Left lung (tissue), 10 donors: Measurements from ENCODE around the gene OOEP. TPM values are rescaled to one million over a fixed set of nuclear protein-coding genes. Genes with fewer than 3 reads are reported as not detected.

Source experiments
- ATAC-seq: fragments of 200-7000 bp; cut with Tn5 transposase; one replicate; pipeline ENCODE4 v1.9.1; 2020; ENCODE audit warnings: moderate library complexity
- DNase-seq, 4 donors: peaks; one replicate each; pipeline ENCODE4 v3.0.0-alpha.2; 2013 to 2020
- H3K27ac ChIP-seq, 2 donors: fragments of 200-600 bp; sonication (generic) in 1 of 2; one replicate each; pipeline versions ENCODE4 v1.5.0 to v1.8.0; 2020 to 2021
- H3K27me3 ChIP-seq, 2 donors: fragments of 200-600 bp; sonication (generic) in 1 of 2; one replicate each; pipeline versions ENCODE4 v1.5.0 to v1.8.0; 2020 to 2021
- H3K36me3 ChIP-seq, 2 donors: fragments of 200-600 bp; sonication (generic) in 1 of 2; one replicate each; pipeline versions ENCODE4 v1.5.0 to v1.8.0; 2020 to 2021
- H3K4me1 ChIP-seq, 2 donors: fragments of 200-600 bp; one replicate each; pipeline ENCODE4 v1.8.0; 2021
- H3K4me3 ChIP-seq, 2 donors: fragments of 200-600 bp; sonication (generic) in 1 of 2; one replicate each; pipeline versions ENCODE4 v1.5.0 to v1.8.0; 2020 to 2021; ENCODE audit warnings: mild to moderate bottlenecking in 1 of 2
- H3K9me3 ChIP-seq, 2 donors: fragments of 200-600 bp; sonication (generic) in 1 of 2; one replicate each; pipeline versions ENCODE4 v1.5.0 to v1.8.0; 2020 to 2021
- intact Hi-C, 2 donors: fragments of 100-400 bp; cut with DNase I; formaldehyde crosslinking; loops; one replicate each; pipeline versions ENCODE4 v1.11.2 to v1.14.2; 2022
- polyA plus RNA-seq, 6 donors: library from polyadenylated mRNA; unstranded; fragments of 120-200 nt; gene quantifications; one replicate each; pipeline ENCODE4 v1.2.1, GENCODE V29; 2013; ENCODE audit not compliant: insufficient read length in 6 of 6
- total RNA-seq, 2 donors: library from RNA; stranded (reverse); fragmentation: NEBNext Ultra II Directional; extraction: Animal tissue kit (Norgen Biotek cat#: 25700); gene quantifications; one replicate each; pipeline ENCODE4 v1.2.1, GENCODE V29; 2021
- TF ChIP-seq, protein P1 (sequence below), 2 donors: fragments of 200-600 bp; sonication (generic) in 1 of 2; IDR thresholded peaks; one replicate each; pipeline versions ENCODE4 v1.5.0 to v1.8.0; 2021; ENCODE audit warnings: antibody characterized with exemption in 2 of 2
- donor health status: DM: no; HTN: yes; CAD: no.
- donor health status: DM: no; HTN: no; CAD: no.

Gene OOEP
- total and polyA plus RNA-seq, 8 donors: 0.21 to 0.71 (median 0.31) TPM; not detected in 2

DNA sequence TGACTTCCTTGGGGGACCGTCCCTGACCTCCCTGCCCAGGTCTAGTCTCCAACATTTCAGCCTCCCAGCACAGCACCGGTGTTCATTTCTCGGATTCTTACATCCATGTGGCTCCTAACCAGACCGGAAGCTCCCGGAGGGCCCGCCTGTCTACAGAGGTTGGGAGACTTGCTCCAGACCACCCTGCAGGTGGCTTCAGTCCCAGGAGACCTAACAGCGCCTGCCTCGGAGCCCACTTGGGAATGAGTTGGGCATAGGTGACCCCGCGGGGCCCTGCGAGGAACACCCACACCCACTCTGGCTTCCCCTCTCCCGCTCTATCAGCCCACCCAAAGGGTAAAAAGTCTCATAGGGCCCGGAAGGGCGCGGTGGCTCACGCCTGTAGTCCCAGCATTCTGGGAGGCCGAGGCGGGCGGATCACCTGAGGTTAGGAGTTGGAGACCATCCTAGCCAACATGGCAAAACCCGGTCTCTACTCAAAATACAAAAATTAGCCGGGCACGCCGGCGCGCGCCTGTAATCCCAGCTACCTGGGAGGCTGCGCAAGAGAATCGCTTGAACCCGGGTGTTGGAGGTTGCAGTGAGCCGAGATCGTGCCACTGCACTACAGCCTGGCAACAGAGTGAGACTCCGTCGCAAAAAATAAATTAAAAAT is 21.0 kb downstream of the OOEP start:
- no peaks in the 10 kb centered on the region for H3K36me3 ChIP-seq
- intact Hi-C loops: no loop called here
- H3K27ac ChIP-seq: no peak overlapping the region
- H3K27me3 ChIP-seq: peaks cover 24 to 49% of the 10 kb centered on the region in 2 donors
- H3K4me3 ChIP-seq: no peak overlapping the region
- TF ChIP-seq, protein P1, sequence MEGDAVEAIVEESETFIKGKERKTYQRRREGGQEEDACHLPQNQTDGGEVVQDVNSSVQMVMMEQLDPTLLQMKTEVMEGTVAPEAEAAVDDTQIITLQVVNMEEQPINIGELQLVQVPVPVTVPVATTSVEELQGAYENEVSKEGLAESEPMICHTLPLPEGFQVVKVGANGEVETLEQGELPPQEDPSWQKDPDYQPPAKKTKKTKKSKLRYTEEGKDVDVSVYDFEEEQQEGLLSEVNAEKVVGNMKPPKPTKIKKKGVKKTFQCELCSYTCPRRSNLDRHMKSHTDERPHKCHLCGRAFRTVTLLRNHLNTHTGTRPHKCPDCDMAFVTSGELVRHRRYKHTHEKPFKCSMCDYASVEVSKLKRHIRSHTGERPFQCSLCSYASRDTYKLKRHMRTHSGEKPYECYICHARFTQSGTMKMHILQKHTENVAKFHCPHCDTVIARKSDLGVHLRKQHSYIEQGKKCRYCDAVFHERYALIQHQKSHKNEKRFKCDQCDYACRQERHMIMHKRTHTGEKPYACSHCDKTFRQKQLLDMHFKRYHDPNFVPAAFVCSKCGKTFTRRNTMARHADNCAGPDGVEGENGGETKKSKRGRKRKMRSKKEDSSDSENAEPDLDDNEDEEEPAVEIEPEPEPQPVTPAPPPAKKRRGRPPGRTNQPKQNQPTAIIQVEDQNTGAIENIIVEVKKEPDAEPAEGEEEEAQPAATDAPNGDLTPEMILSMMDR (IDR thresholded peaks at IDR 0.05): no peak
- peaks cover 0 to under 1% of the 10 kb centered on the region in 2 donors for H3K9me3 ChIP-seq
- DNase-seq (no peak), ATAC-seq (no peak)
- no peaks in the 10 kb centered on the region for H3K4me1 ChIP-seq

DNA sequence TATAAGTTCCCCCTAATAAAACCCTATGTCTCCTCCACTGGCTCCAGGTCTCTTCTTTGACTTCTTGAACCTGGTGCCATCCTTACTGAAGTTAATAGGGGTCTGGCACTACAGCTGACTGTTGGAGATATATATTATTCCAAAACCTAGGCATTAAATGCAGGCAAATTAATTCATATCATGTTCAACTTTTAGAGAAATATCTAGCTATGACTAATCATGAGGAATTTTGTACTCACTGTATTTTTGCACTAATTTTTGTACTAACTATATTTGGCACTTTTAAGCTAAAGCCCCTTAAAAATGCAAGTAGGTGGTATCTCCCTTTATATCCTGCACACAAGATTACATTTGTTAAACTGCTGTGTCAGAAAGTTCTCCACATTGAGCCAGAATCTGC is 26.5 kb downstream of the OOEP start:
- Histone ChIP-seq H3K4me3 (no peak overlapping the region), H3K27me3 (peaks cover 3 to 11% of the 10 kb centered on the region in 2 donors), H3K36me3 (no peaks in the 10 kb centered on the region), H3K9me3 (no peaks in the 10 kb centered on the region), H3K4me1 (no peaks in the 10 kb centered on the region), H3K27ac (no peak overlapping the region)
- intact Hi-C loops: no loop called here
- TF ChIP-seq, protein P1 (IDR thresholded peaks at IDR 0.05): no peak
- DNase-seq: no peak
- no peak for ATAC-seq

DNA sequence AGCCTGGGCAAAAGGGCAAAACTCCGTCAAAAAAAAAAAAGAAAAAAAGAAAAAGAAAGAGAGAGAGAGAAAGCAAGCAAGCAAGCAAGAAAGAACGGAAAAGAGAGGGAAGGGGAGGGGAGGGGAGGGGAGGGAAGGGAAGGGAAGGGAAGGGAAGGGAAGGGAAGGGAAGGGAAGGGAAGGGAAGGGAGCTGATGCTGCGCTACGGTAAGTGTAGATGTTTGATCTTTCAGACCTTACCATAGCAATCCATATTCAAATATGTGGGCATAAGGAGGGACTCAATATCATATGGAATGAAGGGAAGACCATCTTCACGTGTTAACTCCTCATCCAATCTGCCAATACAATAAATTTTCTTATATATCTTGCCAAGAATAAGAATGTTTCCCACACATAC is 27.5 kb downstream of the OOEP start:
- Histone ChIP-seq H3K4me3 (no peak overlapping the region), H3K9me3 (no peaks in the 10 kb centered on the region), H3K27ac (no peak overlapping the region), H3K27me3 (peaks cover 0 to 1% of the 10 kb centered on the region in 2 donors), H3K36me3 (no peaks in the 10 kb centered on the region), H3K4me1 (no peaks in the 10 kb centered on the region)
- ATAC-seq: no peak
- no peak for DNase-seq
- intact Hi-C loops: no loop called here
- TF ChIP-seq, protein P1 (IDR thresholded peaks at IDR 0.05): no peak

DNA sequence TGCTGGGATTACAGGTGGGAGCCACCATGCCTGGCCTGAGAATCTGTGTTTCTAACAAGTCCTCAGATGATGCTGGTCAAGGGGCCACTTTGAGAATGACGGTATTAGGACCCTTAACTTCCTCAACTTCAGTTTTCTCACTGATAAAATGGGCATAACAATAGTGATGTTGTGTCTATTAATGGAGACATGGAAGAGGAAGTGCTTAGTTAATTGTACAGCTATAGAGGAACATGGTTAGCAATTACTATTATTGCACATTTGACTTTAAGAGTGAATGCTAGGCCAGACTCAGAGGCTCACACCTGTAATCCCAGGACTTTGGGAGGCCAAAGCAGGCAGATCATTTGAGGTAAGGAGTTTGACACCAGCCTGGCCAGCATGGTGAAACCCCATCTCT is 28.4 kb downstream of the OOEP start:
- Histone ChIP-seq H3K27ac (no peak overlapping the region), H3K36me3 (no peaks in the 10 kb centered on the region), H3K27me3 (no peaks in the 10 kb centered on the region), H3K4me3 (no peak overlapping the region), H3K4me1 (no peaks in the 10 kb centered on the region), H3K9me3 (no peaks in the 10 kb centered on the region)
- DNase-seq (no peak), ATAC-seq (no peak)
- intact Hi-C loops: no loop called here
- TF ChIP-seq, protein P1 (IDR thresholded peaks at IDR 0.05): no peak

DNA sequence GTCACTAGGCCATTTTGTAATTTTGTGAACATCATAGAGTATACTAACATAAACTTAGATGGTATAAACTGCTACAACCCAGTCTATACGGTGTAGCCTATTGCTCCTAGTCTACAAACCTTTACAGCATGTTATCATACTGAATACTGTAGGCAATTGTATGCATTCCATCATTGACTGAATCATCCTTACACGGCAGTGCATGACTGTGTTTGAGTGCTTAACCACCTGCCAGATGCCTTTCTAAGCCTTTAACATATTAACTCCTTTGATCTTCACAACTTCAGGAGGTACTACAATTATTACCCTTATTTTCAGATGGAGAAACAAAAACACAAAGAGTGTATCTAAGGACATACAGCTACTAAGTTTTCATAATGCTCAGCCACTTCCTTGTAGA is 29.6 kb downstream of the OOEP start:
- TF ChIP-seq, protein P1 (IDR thresholded peaks at IDR 0.05): no peak
- H3K36me3 ChIP-seq: no peaks in the 10 kb centered on the region
- DNase-seq (no peak), ATAC-seq (no peak)
- no peak overlapping the region for H3K27ac ChIP-seq
- intact Hi-C loops: no loop called here
- H3K4me1 ChIP-seq: no peaks in the 10 kb centered on the region
- no peak overlapping the region for H3K4me3 ChIP-seq
- no peaks in the 10 kb centered on the region for H3K9me3 ChIP-seq
- H3K27me3 ChIP-seq: no peaks in the 10 kb centered on the region
